KMS-11 (cell line): ENCODE results near the gene NCOA4.

ENCODE experiments used
- H2AFZ ChIP-seq: fragments of 200-600 bp; sonication (generic); 2 replicates; pipeline ENCODE4 v1.6.1; 2016; ENCODE audit warnings: antibody characterized with exemption, mixed run types, low read depth
- H3K27ac ChIP-seq: fragments of 200-600 bp; sonication (generic); 2 replicates; pipeline ENCODE4 v1.6.1; 2016; ENCODE audit warnings: mild to moderate bottlenecking, mixed run types
- H3K27me3 ChIP-seq: fragments of 200-600 bp; sonication (generic); 2 replicates; pipeline ENCODE4 v1.6.1; 2017; ENCODE audit warnings: mild to moderate bottlenecking, low read depth, mixed run types, moderate library complexity; ENCODE audit not compliant: insufficient read depth
- H3K36me3 ChIP-seq: fragments of 200-600 bp; sonication (generic); 2 replicates; pipeline ENCODE4 v1.6.1; 2017; ENCODE audit warnings: mild to moderate bottlenecking, mixed run types; ENCODE audit not compliant: insufficient read depth
- H3K4me1 ChIP-seq: fragments of 200-600 bp; sonication (generic); 2 replicates; pipeline ENCODE4 v1.6.1; 2016; ENCODE audit warnings: mild to moderate bottlenecking, low read depth, mixed run types; ENCODE audit not compliant: poor library complexity, severe bottlenecking
- H3K4me2 ChIP-seq: fragments of 200-600 bp; sonication (generic); 2 replicates; pipeline ENCODE4 v1.7.0; 2016; ENCODE audit warnings: mild to moderate bottlenecking, mixed run types
- H3K4me3 ChIP-seq: fragments of 200-600 bp; sonication (generic); IDR thresholded peaks from 2 replicates; pipeline ENCODE4 v1.6.1; 2017; ENCODE audit warnings: low read depth, low read length, mixed read lengths; ENCODE audit not compliant: insufficient read depth
- H3K79me2 ChIP-seq: fragments of 200-600 bp; sonication (generic); 2 replicates; pipeline ENCODE4 v1.6.1; 2016; ENCODE audit warnings: low read depth, mixed run types; ENCODE audit not compliant: insufficient read depth
- H3K9ac ChIP-seq: fragments of 200-600 bp; sonication (generic); 2 replicates; pipeline ENCODE4 v1.6.1; 2016; ENCODE audit warnings: mild to moderate bottlenecking, mixed run types
- H4K20me1 ChIP-seq: fragments of 200-600 bp; sonication (generic); 2 replicates; pipeline ENCODE4 v1.6.1; 2016; ENCODE audit warnings: mild to moderate bottlenecking, mixed run types; ENCODE audit not compliant: insufficient read depth
- TF ChIP-seq, protein P1 (sequence below): fragments of 200-600 bp; sonication (generic); conservative IDR thresholded peaks from 2 replicates; pipeline ENCODE4 v1.6.1; 2017; ENCODE audit warnings: low read depth, mild to moderate bottlenecking, antibody characterized with exemption, low read length, moderate library complexity, mixed read lengths

The NCOA4 gene

DNA sequence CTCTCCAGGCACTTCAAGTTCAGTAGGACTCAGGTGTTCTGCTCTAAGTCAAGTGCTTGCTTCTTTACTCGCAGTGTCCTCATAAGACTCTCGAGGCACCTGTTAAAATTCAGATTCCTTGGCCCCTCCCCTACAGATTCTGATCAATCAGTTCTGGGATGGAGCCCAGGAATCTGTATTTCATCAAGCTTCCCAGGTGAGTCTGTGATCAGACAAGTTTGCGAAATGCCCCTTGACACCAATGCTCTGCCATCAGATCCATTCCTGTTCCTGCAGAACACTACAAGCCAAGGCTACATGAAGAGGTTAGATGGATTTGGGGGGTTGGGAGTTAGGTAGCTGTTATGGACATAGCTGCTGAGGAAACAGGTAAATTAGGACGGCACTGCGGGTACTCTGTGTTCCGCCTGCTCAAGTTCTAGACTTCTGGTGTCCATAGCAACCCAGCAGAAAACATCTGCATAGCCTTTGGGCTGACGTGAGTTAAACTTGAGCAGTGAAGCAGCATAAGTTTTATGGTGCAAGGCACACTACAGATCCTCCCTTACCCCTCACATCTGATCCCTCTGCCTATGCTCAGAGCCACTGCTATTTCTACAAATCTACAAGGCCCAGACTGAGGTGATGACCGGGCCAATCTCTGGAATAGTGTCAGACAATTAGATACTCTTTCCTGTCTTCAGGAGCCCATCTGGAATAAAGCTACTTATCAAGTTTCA, 6.8 kb upstream of the NCOA4 start:
- Histone ChIP-seq H3K27ac (no peak overlapping the region), H3K79me2 (no peaks in the 10 kb centered on the region), H3K9ac (no peak overlapping the region), H3K4me3 (no peak overlapping the region), H2AFZ (no peak overlapping the region), H4K20me1 (no peaks in the 10 kb centered on the region), H3K27me3 (no peaks in the 10 kb centered on the region), H3K4me1 (no peaks in the 10 kb centered on the region), H3K36me3 (no peaks in the 10 kb centered on the region), H3K4me2 (no peak overlapping the region)
- TF ChIP-seq, protein P1, sequence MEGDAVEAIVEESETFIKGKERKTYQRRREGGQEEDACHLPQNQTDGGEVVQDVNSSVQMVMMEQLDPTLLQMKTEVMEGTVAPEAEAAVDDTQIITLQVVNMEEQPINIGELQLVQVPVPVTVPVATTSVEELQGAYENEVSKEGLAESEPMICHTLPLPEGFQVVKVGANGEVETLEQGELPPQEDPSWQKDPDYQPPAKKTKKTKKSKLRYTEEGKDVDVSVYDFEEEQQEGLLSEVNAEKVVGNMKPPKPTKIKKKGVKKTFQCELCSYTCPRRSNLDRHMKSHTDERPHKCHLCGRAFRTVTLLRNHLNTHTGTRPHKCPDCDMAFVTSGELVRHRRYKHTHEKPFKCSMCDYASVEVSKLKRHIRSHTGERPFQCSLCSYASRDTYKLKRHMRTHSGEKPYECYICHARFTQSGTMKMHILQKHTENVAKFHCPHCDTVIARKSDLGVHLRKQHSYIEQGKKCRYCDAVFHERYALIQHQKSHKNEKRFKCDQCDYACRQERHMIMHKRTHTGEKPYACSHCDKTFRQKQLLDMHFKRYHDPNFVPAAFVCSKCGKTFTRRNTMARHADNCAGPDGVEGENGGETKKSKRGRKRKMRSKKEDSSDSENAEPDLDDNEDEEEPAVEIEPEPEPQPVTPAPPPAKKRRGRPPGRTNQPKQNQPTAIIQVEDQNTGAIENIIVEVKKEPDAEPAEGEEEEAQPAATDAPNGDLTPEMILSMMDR, result no peak

GRCh38 chr10:46035923-46036849, 5.8 kb upstream of the NCOA4 start:
- Histone ChIP-seq H3K36me3 (no peaks in the 10 kb centered on the region), H3K27me3 (no peaks in the 10 kb centered on the region), H3K79me2 (no peaks in the 10 kb centered on the region), H3K9ac (no peak overlapping the region), H3K27ac (no peak overlapping the region), H2AFZ (no peak overlapping the region), H3K4me3 (no peak overlapping the region), H3K4me2 (no peak overlapping the region), H4K20me1 (no peaks in the 10 kb centered on the region), H3K4me1 (no peaks in the 10 kb centered on the region)
- TF ChIP-seq, protein P1, result no peak

- Histone ChIP-seq H2AFZ (no peak overlapping the region), H3K36me3 (no peaks in the 10 kb centered on the region), H3K27ac (no peak overlapping the region), H3K79me2 (peaks cover 18% of the 10 kb centered on the region), H3K4me3 (no peak overlapping the region), H3K4me1 (peaks cover 10% of the 10 kb centered on the region), H3K9ac (no peak overlapping the region), H3K27me3 (no peaks in the 10 kb centered on the region), H3K4me2 (no peak overlapping the region), H4K20me1 (no peaks in the 10 kb centered on the region)
- TF ChIP-seq, protein P1, result no peak
Observed at GRCh38 chr10:46033602-46034011, 3.2 kb upstream of the NCOA4 start.

DNA sequence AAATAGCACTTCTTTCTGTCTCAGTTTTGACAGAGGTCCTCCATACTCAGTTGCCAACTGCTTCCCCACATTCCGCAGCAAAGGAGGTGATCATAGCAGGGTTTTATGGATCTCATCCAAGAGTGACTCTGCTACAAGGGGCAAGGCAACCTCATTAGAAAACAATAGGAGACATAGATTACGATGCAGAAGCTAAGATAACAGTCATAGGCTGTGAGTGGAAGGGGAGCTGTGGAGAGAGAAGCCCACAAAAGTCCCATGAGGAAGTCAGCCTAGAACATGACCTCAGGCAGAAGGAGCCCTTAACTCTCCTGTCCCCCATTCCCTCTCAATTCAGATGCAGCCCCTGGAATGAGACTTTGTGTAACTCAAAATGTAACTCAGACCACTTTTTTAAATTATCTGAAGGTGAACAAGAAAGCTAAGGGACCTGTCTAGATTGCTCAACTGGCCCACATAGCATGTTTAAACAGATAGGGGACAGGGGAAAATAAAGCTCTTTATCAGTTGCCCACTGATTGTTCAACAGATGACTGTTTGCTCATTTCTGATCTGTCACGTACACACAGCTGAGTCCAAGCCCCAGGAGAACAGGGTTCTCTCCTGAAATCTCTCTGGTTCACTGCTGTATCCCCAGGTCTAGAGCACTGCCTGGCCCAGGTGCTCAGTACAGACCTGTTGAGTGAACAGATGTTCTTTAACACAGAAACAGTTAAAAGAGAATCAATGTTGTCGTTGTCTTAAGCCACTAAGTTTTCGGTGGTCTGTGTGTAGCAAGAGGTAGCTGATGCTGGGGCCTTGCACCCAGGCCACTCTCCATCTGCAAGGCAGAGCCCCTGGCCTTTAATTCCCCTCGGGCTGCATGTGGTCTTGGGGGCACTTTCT, 1.5 kb upstream of the NCOA4 start:
- Histone ChIP-seq H3K36me3 (no peaks in the 10 kb centered on the region), H2AFZ (no peak overlapping the region), H3K4me3 (no peak overlapping the region), H3K9ac (no peak overlapping the region), H3K79me2 (peaks cover 36% of the 10 kb centered on the region), H3K4me2 (no peak overlapping the region), H3K4me1 (peaks cover 27% of the 10 kb centered on the region), H4K20me1 (peaks cover 9% of the 10 kb centered on the region; the same call in 1 of the 2 replicates), H3K27me3 (no peaks in the 10 kb centered on the region), H3K27ac (no peak overlapping the region)
- TF ChIP-seq, protein P1, result no peak
